Lower leg skin (tissue), 4 donors: ENCODE measurements around the gene SLC17A9. TPM values are rescaled to one million over a fixed set of nuclear protein-coding genes. Genes with fewer than 3 reads are reported as not detected.

Source experiments
- DNase-seq, 2 donors: peaks; one replicate each; pipeline ENCODE4 v3.0.0-alpha.2; 2019; ENCODE audit warnings: low spot score in 2 of 2
- H3K4me3 ChIP-seq: fragments of 200-600 bp; sonication (generic); 2 replicates; pipeline ENCODE4 v1.5.1; 2017; ENCODE audit warnings: mild to moderate bottlenecking, low read depth; ENCODE audit not compliant: poor library complexity, severe bottlenecking
- CTCF ChIP-seq, 3 donors: fragments of 450-650 bp; IDR thresholded peaks; one replicate each; pipeline ENCODE4 v1.5.1; 2016; ENCODE audit warnings: antibody characterized with exemption in 3 of 3, mild to moderate bottlenecking in 3 of 3, moderate library complexity in 2 of 3
- POLR2A ChIP-seq, 2 donors: fragments of 450-650 bp; IDR thresholded peaks; one replicate each; pipeline ENCODE4 v1.6.1; 2016 to 2017; ENCODE audit warnings: antibody characterized with exemption in 2 of 2, mild to moderate bottlenecking in 1 of 2, moderate library complexity in 1 of 2
- WGBS, 2 donors: methylation state at CpG; one replicate each; pipeline ENCODE4 v1.1.5; 2018; 5-methylcytosine and 5-hydroxymethylcytosine counted together
- intact Hi-C: fragments of 100-400 bp; cut with DNase I; formaldehyde crosslinking; loops from one replicate; pipeline ENCODE4 v1.15.0; 2023; ENCODE audit warnings: low total_unique reads
- total RNA-seq, 4 donors: library from RNA; depleted of rRNA; stranded (reverse); fragments of >200 nt; gene quantifications; one replicate each; pipeline ENCODE4 v1.1.0, GENCODE V29; 2016

The SLC17A9 gene
- total RNA-seq, 4 donors from 2014 or later: 0.46 to 1.1 (median 0.73) TPM

- DNase-seq: no peak
- intact Hi-C loops: loop anchor here (2.0 to 10.0 kb wide), 2 partner anchors 42 to 188 kb away; no protein-coding TSS in a partner anchor
- TF ChIP-seq POLR2A (IDR thresholded peaks at IDR 0.05) (no peak), CTCF (IDR thresholded peaks at IDR 0.05) (no peak)
- no peak overlapping the region for H3K4me3 ChIP-seq
Observed at GRCh38 chr20:63013207-63013606, 60.7 kb downstream of the SLC17A9 start.

GRCh38 chr20:63014287-63014686, 61.8 kb downstream of the SLC17A9 start:
- WGBS, 2 donors: 27 to 28% methylated on average over 12 of the region's 12 CpGs
- DNase-seq: no peak
- intact Hi-C loops: loop anchor here (10.0 kb wide), 1 partner anchor 189 kb away; no protein-coding TSS in a partner anchor
- TF ChIP-seq CTCF (IDR thresholded peaks at IDR 0.05): no peak
- no peak for TF ChIP-seq POLR2A (IDR thresholded peaks at IDR 0.05)
- no peak overlapping the region for H3K4me3 ChIP-seq

- DNase-seq: no peak
- intact Hi-C loops: loop anchor here (10.0 kb wide), 1 partner anchor 190 kb away; no protein-coding TSS in a partner anchor
- no peak overlapping the region for H3K4me3 ChIP-seq
- 10 to 14% methylated on average over 11 of the region's 11 CpGs for WGBS, 2 donors
- TF ChIP-seq CTCF (IDR thresholded peaks at IDR 0.05): no peak
Observed at GRCh38 chr20:63014710-63015109, 62.2 kb downstream of the SLC17A9 start.

GRCh38 chr20:63015147-63015661, 62.7 kb downstream of the SLC17A9 start:
- no peak overlapping the region for H3K4me3 ChIP-seq
- 41 to 42% methylated on average over 10 to 14 of the region's 15 CpGs for WGBS, 2 donors
- intact Hi-C loops: loop anchor here (10.0 kb wide), 1 partner anchor 190 kb away; no protein-coding TSS in a partner anchor
- no peak for TF ChIP-seq CTCF (IDR thresholded peaks at IDR 0.05)
- no peak for TF ChIP-seq POLR2A (IDR thresholded peaks at IDR 0.05)
- DNase-seq: no peak

- no peak overlapping the region for H3K4me3 ChIP-seq
- intact Hi-C loops: loop anchor here (10.0 kb wide), 1 partner anchor 191 kb away; no protein-coding TSS in a partner anchor
- no peak for DNase-seq
- TF ChIP-seq POLR2A (IDR thresholded peaks at IDR 0.05): no peak
- TF ChIP-seq CTCF (IDR thresholded peaks at IDR 0.05): no peak
- 63 to 64% methylated on average over 15 to 21 of the region's 22 CpGs for WGBS, 2 donors
Observed at GRCh38 chr20:63015662-63016361, 63.3 kb downstream of the SLC17A9 start.
